CD4-positive, alpha-beta T cell treated with Interleukin-12 subunit alpha and Interleukin-12 subunit beta, for 1 hour (primary cell): ENCODE results near the gene SAMD4A.

Experiments used
- DNase-seq: peaks from one replicate; pipeline ENCODE4 v3.0.0-alpha.2; 2020

SAMD4A gene

GRCh38 chr14:54813081-54813480, 246.2 kb downstream of the SAMD4A start:
- no peak for DNase-seq

- DNase-seq = no peak
Observed at GRCh38 chr14:54814076-54814475, 247.1 kb downstream of the SAMD4A start.

- no peak for DNase-seq
Observed at GRCh38 chr14:54815016-54815415, 248.1 kb downstream of the SAMD4A start.

GRCh38 chr14:54815515-54815914, 248.6 kb downstream of the SAMD4A start:
- no peak for DNase-seq

GRCh38 chr14:54816450-54816849, 249.5 kb downstream of the SAMD4A start:
- DNase-seq = no peak

- DNase-seq = no peak
Observed at GRCh38 chr14:54817506-54817905, 250.6 kb downstream of the SAMD4A start.

GRCh38 chr14:54818201-54819133, 251.5 kb downstream of the SAMD4A start:
- DNase-seq = no peak

GRCh38 chr14:54822685-54823084, 255.8 kb downstream of the SAMD4A start:
- DNase-seq = no peak

GRCh38 chr14:54823757-54824549, 257.0 kb downstream of the SAMD4A start:
- no peak for DNase-seq

- DNase-seq = no peak
Observed at GRCh38 chr14:54828037-54828436, 261.1 kb downstream of the SAMD4A start.

GRCh38 chr14:54829486-54830224, 262.7 kb downstream of the SAMD4A start:
- DNase-seq = no peak

- DNase-seq = no peak
Observed at GRCh38 chr14:54830650-54831049, 263.7 kb downstream of the SAMD4A start.

- DNase-seq = no peak
Observed at GRCh38 chr14:54834081-54834480, 267.2 kb downstream of the SAMD4A start.

GRCh38 chr14:54834727-54835126, 267.8 kb downstream of the SAMD4A start:
- DNase-seq = no peak

GRCh38 chr14:54836231-54836630, 269.3 kb downstream of the SAMD4A start:
- no peak for DNase-seq

- DNase-seq = no peak
Observed at GRCh38 chr14:54837508-54838149, 270.7 kb downstream of the SAMD4A start.

GRCh38 chr14:54838931-54839512, 272.1 kb downstream of the SAMD4A start:
- DNase-seq = no peak

GRCh38 chr14:54839701-54840119, 272.8 kb downstream of the SAMD4A start:
- DNase-seq = no peak

- no peak for DNase-seq
Observed at GRCh38 chr14:54840336-54840735, 273.4 kb downstream of the SAMD4A start.

GRCh38 chr14:54840798-54841197, 273.9 kb downstream of the SAMD4A start:
- DNase-seq = no peak
